OCI-LY7 (cell line): Measurements from ENCODE around the gene TRIM10. TPM values are rescaled to one million over a fixed set of nuclear protein-coding genes. Genes with fewer than 3 reads are reported as not detected.

Experiments used
- BruUV-seq: library from RNA; stranded (reverse); fragments of 400-500 nt; replicated peaks from 2 replicates; lab custom pipeline; 2021; lab: Mats Ljungman, UMichigan
- CTCF ChIA-PET: fragments of 300-600 bp; sonication (Branson Sonifier 250); formaldehyde crosslinking; loops from one replicate; lab custom pipeline; 2022; ENCODE audit warnings: antibody characterized with exemption; ENCODE audit not compliant: unreplicated experiment; lab: Charles Lee
- POLR2A ChIA-PET: fragments of 300-600 bp; sonication (Branson Sonifier 250); formaldehyde crosslinking; loops from one replicate; lab custom pipeline; 2022; ENCODE audit warnings: antibody characterized with exemption; lab: Charles Lee
- DNase-seq: peaks from one replicate; pipeline ENCODE4 v3.0.0-alpha.2; 2015; ENCODE audit warnings: low spot score
- H2AFZ ChIP-seq: fragments of 200-600 bp; sonication (generic), shearing (Covaris generic); 2 replicates; pipeline ENCODE4 v1.6.1; 2014; ENCODE audit warnings: mild to moderate bottlenecking, antibody characterized with exemption, low read length, moderate library complexity
- H3K27ac ChIP-seq: fragments of 200-600 bp; sonication (generic); 2 replicates; pipeline ENCODE4 v1.5.1; 2014; ENCODE audit warnings: mixed run types, low read depth, mild to moderate bottlenecking, moderate library complexity, low read length, inconsistent platforms; ENCODE audit not compliant: poor library complexity, severe bottlenecking
- H3K36me3 ChIP-seq: fragments of 200-600 bp; sonication (generic); 2 replicates; pipeline ENCODE4 v1.6.1; 2014; ENCODE audit warnings: mild to moderate bottlenecking, antibody characterized with exemption, low read length, moderate library complexity, mixed read lengths; ENCODE audit not compliant: insufficient read depth
- H3K4me1 ChIP-seq: fragments of 200-600 bp; sonication (generic); 2 replicates; pipeline ENCODE4 v1.5.1; 2014; ENCODE audit warnings: mild to moderate bottlenecking, low read length; ENCODE audit not compliant: insufficient read depth, poor library complexity, severe bottlenecking
- H3K4me2 ChIP-seq: fragments of 200-600 bp; sonication (generic); 2 replicates; pipeline ENCODE4 v1.6.1; 2014; ENCODE audit warnings: mild to moderate bottlenecking, low read length
- H3K4me3 ChIP-seq: fragments of 200-600 bp; sonication (generic); 2 replicates; pipeline ENCODE4 v1.5.1; 2014; ENCODE audit warnings: mild to moderate bottlenecking, low read depth, low read length; ENCODE audit not compliant: poor library complexity, severe bottlenecking
- H3K79me2 ChIP-seq: fragments of 200-600 bp; sonication (generic); 2 replicates; pipeline ENCODE4 v1.6.1; 2016; ENCODE audit warnings: low read depth, mild to moderate bottlenecking, low read length, moderate library complexity, mixed read lengths; ENCODE audit not compliant: insufficient read depth
- H3K9me2 ChIP-seq: fragments of 200-600 bp; sonication (generic); 2 replicates; pipeline ENCODE4 v1.6.1; 2016; ENCODE audit warnings: mild to moderate bottlenecking, low read length, mixed read lengths; ENCODE audit not compliant: insufficient read depth
- H3K9me3 ChIP-seq: fragments of 200-600 bp; sonication (generic); 2 replicates; pipeline ENCODE4 v1.6.1; 2014; ENCODE audit warnings: mild to moderate bottlenecking, mixed run types, low read length, mixed read lengths
- H4K20me1 ChIP-seq: fragments of 200-600 bp; sonication (generic); 2 replicates; pipeline ENCODE4 v1.6.1; 2014; ENCODE audit warnings: mild to moderate bottlenecking, antibody characterized with exemption, low read length, moderate library complexity, mixed read lengths; ENCODE audit not compliant: insufficient read depth
- CTCF ChIP-seq: fragments of 200-600 bp; sonication (generic); conservative IDR thresholded peaks from 2 replicates; pipeline ENCODE4 v1.5.1; 2014; ENCODE audit warnings: mild to moderate bottlenecking, antibody characterized with exemption, low read length, moderate library complexity, mixed read lengths
- EZH2phosphoT487 ChIP-seq: fragments of 200-600 bp; sonication (generic); IDR thresholded peaks from 2 replicates; pipeline ENCODE4 v1.6.1; 2018; ENCODE audit warnings: low read depth, borderline replicate concordance, mild to moderate bottlenecking, mixed run types, antibody characterized with exemption, low read length, moderate library complexity, mixed read lengths
- intact Hi-C: fragments of 100-400 bp; cut with micrococcal nuclease; formaldehyde crosslinking; loops from one replicate; pipeline ENCODE4 v1.10.0; 2022; ENCODE audit not compliant: unreplicated experiment
- total RNA-seq, 2 experiments: library from RNA; depleted of rRNA in 1 of 2; stranded (reverse); fragments of >200 nt in 1 of 2; shearing (Covaris generic) in 1 of 2; gene quantifications; 2 replicates each; pipeline ENCODE4 v1.2.3, GENCODE V29; 2014 to 2022

Gene TRIM10
- total RNA-seq, 2 experiments from 2014 or later = not detected

DNA sequence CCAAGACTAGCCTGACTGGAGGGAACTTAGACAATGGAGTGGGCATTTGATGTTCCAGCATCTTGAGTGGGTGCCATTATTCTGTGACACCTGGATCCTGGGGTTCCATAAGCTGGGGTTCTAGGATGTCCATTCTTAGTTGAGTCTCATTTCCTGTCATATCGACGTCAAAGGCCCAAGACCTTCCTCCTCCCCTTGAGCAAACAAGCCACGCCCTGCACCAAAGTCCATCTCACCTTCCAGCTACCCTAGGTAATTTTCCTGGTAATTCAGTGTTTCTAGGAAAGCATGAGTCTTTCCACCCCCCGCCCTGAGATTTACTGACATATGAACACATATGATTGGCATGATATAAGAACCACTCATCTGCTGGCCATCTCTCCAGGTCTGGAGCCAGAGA is 25.3 kb downstream of the TRIM10 start, which contains the start of gene TRIM40:
Gene TRIM40, plus strand, starts transcription at position 384 of the 400 bp plus-strand sequence. CDS start 897 bp downstream, outside the sequence.
- H3K4me1 ChIP-seq = peaks cover 2% of the 10 kb centered on the region
- H3K9me3 ChIP-seq = no peaks in the 10 kb centered on the region
- BruUV-seq = no TSS peak
- intact Hi-C loops = no loop called here
- POLR2A ChIA-PET = no interaction called here
- H3K4me3 ChIP-seq = no peak within 1 kb of the TSS
- DNase-seq = no peak
- no peak within 1 kb of the TSS for H3K27ac ChIP-seq
- CTCF ChIA-PET = interaction anchor here (0.7 kb wide), 1 partner anchor 78 kb away, joined by 3 read pairs; no protein-coding TSS in a partner anchor
- no peaks in the 10 kb centered on the region for H3K9me2 ChIP-seq
- no peaks in the 10 kb centered on the region for H4K20me1 ChIP-seq
- TF ChIP-seq CTCF (no peak), EZH2phosphoT487 (no peak)
- H3K79me2 ChIP-seq = no peaks in the 10 kb centered on the region
- no peak within 1 kb of the TSS for H2AFZ ChIP-seq
- no peak within 1 kb of the TSS for H3K4me2 ChIP-seq
- no peaks in the 10 kb centered on the region for H3K36me3 ChIP-seq

DNA sequence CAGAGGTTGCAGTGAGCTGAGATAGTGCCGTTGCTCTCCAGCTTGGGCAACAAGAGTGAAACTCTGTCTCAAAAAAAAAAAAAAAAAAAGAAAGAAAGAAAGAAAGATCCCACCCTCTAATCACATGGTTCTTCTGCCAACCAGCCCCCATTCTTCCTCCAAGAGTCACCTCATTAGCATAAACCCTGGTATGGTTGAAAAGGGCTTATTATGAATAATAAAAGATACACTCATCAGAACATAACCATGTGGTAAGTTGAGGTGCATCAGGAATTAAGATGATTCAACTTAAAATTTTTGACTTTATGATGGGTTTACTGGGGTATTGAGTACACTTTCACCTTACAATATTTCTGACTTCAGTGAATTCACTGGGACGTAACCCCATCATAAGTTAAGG is 25.9 kb downstream of the TRIM10 start:
- intact Hi-C loops = no loop called here

More for the DNA sequence above, 25.9 kb downstream of the TRIM10 start:
- TF ChIP-seq EZH2phosphoT487 = no peak
- no peak for TF ChIP-seq CTCF
- no peaks in the 10 kb centered on the region for H4K20me1 ChIP-seq
- no peaks in the 10 kb centered on the region for H3K9me3 ChIP-seq
- H3K36me3 ChIP-seq = no peaks in the 10 kb centered on the region
- no peaks in the 10 kb centered on the region for H3K79me2 ChIP-seq
- H2AFZ ChIP-seq = no peak overlapping the region
- no peak overlapping the region for H3K27ac ChIP-seq
- POLR2A ChIA-PET = interaction anchor here (0.6 kb wide), 1 partner anchor 50 kb away, joined by 5 read pairs; no protein-coding TSS in a partner anchor
- H3K4me3 ChIP-seq = no peak overlapping the region
- H3K9me2 ChIP-seq = no peaks in the 10 kb centered on the region
- H3K4me2 ChIP-seq = no peak overlapping the region
- DNase-seq = no peak
- CTCF ChIA-PET = interaction anchor here (0.7 kb wide), 1 partner anchor 78 kb away, joined by 3 read pairs; no protein-coding TSS in a partner anchor
- BruUV-seq = no TSS peak
- H3K4me1 ChIP-seq = peaks cover 4% of the 10 kb centered on the region
